GM12878 (cell line): ENCODE measurements around the gene ARHGAP27. TPM values are rescaled to one million over a fixed set of nuclear protein-coding genes. Genes with fewer than 3 reads are reported as not detected.
"Not testable (repeated sequence)": the region's sequence is repeated elsewhere in the genome, so short reads cannot be mapped to it uniquely, and the experiment has no call there.

Source experiments
- ATAC-seq: fragments of 200-7000 bp; cut with Tn5 transposase; 3 replicates; pipeline ENCODE4 v1.9.1; 2020; ENCODE audit warnings: mild to moderate bottlenecking, moderate library complexity
- BruUV-seq: library from RNA; stranded (reverse); fragments of 400-500 nt; replicated peaks from 2 replicates; lab custom pipeline; 2021; lab: Mats Ljungman, UMichigan
- CTCF ChIA-PET: fragments of 300-600 bp; sonication (Branson Sonifier 250); formaldehyde crosslinking; extraction: SDS; loops from one replicate; lab custom pipeline; 2021; ENCODE audit warnings: inconsistent platforms; lab: Yijun Ruan, JAX
- POLR2A ChIA-PET: fragments of 350-600 bp; formaldehyde crosslinking; extraction: SDS; loops from one replicate; lab custom pipeline; 2021; ENCODE audit warnings: inconsistent platforms; lab: Charles Lee
- RAD21 ChIA-PET: fragments of 300-600 bp; sonication (Branson Sonifier 250); formaldehyde crosslinking; loops from one replicate; lab custom pipeline; 2023; ENCODE audit warnings: antibody characterized with exemption; ENCODE audit not compliant: unreplicated experiment; lab: Charles Lee
- SMC1A ChIA-PET: fragments of 300-600 bp; sonication (Branson Sonifier 250); formaldehyde crosslinking; loops from one replicate; lab custom pipeline; 2023; ENCODE audit not compliant: unreplicated experiment, uncharacterized antibody; lab: Charles Lee
- DNase-seq: peaks from one replicate; pipeline ENCODE4 v3.0.0-alpha.2; 2011; ENCODE audit warnings: low read depth, low spot score
- FAIRE-seq: peaks from 3 replicates; lab custom pipeline; 2011; peaks lifted over from hg19 to GRCh38; lab: Jason Lieb, UNC
- H2AFZ ChIP-seq: 2 replicates; pipeline ENCODE4 v1.6.0; 2011; ENCODE audit warnings: low read depth, low read length, control low read depth; ENCODE audit not compliant: control insufficient read depth
- H3K27ac ChIP-seq: 2 replicates; pipeline ENCODE4 v1.5.1; 2011; ENCODE audit warnings: control low read depth; ENCODE audit not compliant: control insufficient read depth, insufficient read depth
- H3K27me3 ChIP-seq, 2 experiments: replicated peaks in 1 of 2; 2 replicates each; pipeline versions ENCODE4 v1.6.0 to v1.6.1; 2011; ENCODE audit warnings: low read length in 1 of 2; ENCODE audit not compliant: control insufficient read depth in 2 of 2, insufficient read depth in 2 of 2
- H3K36me3 ChIP-seq, 2 experiments: 2 replicates each; pipeline ENCODE4 v1.5.1; 2011; ENCODE audit warnings: low read length in 1 of 2; ENCODE audit not compliant: control insufficient read depth in 2 of 2, insufficient read depth in 2 of 2
- H3K4me1 ChIP-seq: 2 replicates; pipeline ENCODE4 v1.6.1; 2011; ENCODE audit warnings: mild to moderate bottlenecking, low read length, moderate library complexity, mixed read lengths; ENCODE audit not compliant: control insufficient read depth, insufficient read depth
- H3K4me2 ChIP-seq: 2 replicates; pipeline ENCODE4 v1.6.0; 2011; ENCODE audit warnings: control low read depth; ENCODE audit not compliant: control insufficient read depth, insufficient read depth
- H3K4me3 ChIP-seq: fragments of 200-600 bp; sonication (generic); 2 replicates; pipeline ENCODE4 v1.5.1; 2016
- H3K79me2 ChIP-seq: 2 replicates; pipeline ENCODE4 v1.6.0; 2011; ENCODE audit warnings: low read length; ENCODE audit not compliant: control insufficient read depth, insufficient read depth
- H3K9ac ChIP-seq: 2 replicates; pipeline ENCODE4 v1.8.0; 2011; ENCODE audit warnings: low read length, control low read depth, mixed read lengths; ENCODE audit not compliant: control insufficient read depth, insufficient read depth
- H3K9me3 ChIP-seq: replicated peaks from 3 replicates; pipeline ENCODE4 v1.5.1; 2011; ENCODE audit warnings: mild to moderate bottlenecking, low read length; ENCODE audit not compliant: control insufficient read depth, insufficient read depth
- H4K20me1 ChIP-seq: 2 replicates; pipeline ENCODE4 v1.6.0; 2011; ENCODE audit not compliant: control insufficient read depth, insufficient read depth
- ATF7 ChIP-seq: fragments of 450-650 bp; IDR thresholded peaks from 2 replicates; pipeline ENCODE4 v1.6.1; 2016; ENCODE audit warnings: low read depth, mild to moderate bottlenecking
- BCL11A ChIP-seq: IDR thresholded peaks from 2 replicates; pipeline ENCODE4 v1.6.1; 2011; ENCODE audit warnings: low read depth, low read length
- CREM ChIP-seq: IDR thresholded peaks from 2 replicates; pipeline ENCODE4 v1.6.1; 2014; ENCODE audit warnings: antibody characterized with exemption, low read depth
- EED ChIP-seq: sonication (generic); IDR thresholded peaks from 2 replicates; pipeline ENCODE4 v1.6.1; 2016; ENCODE audit warnings: antibody characterized with exemption, low read depth
- EGR1 ChIP-seq, 2 experiments: IDR thresholded peaks; 1 replicate in 1 of 2; 2 replicates in 1 of 2; pipeline ENCODE4 v1.6.1; 2011 to 2012; ENCODE audit warnings: low read depth in 2 of 2, low read length in 2 of 2, borderline replicate concordance in 1 of 2, mild to moderate bottlenecking in 1 of 2, moderate library complexity in 1 of 2
- FOXM1 ChIP-seq: IDR thresholded peaks from 2 replicates; pipeline ENCODE4 v1.6.1; 2012; ENCODE audit warnings: low read depth, mild to moderate bottlenecking, inconsistent platforms, low read length, moderate library complexity
- HDGF ChIP-seq: fragments of 450-650 bp; IDR thresholded peaks from 2 replicates; pipeline ENCODE4 v1.6.1; 2016; ENCODE audit warnings: antibody characterized with exemption
- IKZF1 ChIP-seq: fragments of 450-650 bp; conservative IDR thresholded peaks from 2 replicates; pipeline ENCODE4 v1.6.1; 2017; ENCODE audit warnings: antibody characterized with exemption, mild to moderate bottlenecking
- IKZF2 ChIP-seq, 2 experiments: fragments of 450-650 bp; IDR thresholded peaks; 2 replicates each; pipeline ENCODE4 v1.6.1; 2017; ENCODE audit warnings: mild to moderate bottlenecking in 2 of 2, moderate library complexity in 2 of 2
- IRF4 ChIP-seq: IDR thresholded peaks from 2 replicates; pipeline ENCODE4 v1.6.1; 2011; ENCODE audit warnings: low read depth, low read length
- NFIC ChIP-seq: IDR thresholded peaks from 2 replicates; pipeline ENCODE4 v1.6.1; 2012; ENCODE audit warnings: low read depth, mild to moderate bottlenecking, inconsistent platforms, low read length, moderate library complexity
- NR2F1 ChIP-seq: fragments of 450-650 bp; conservative IDR thresholded peaks from 2 replicates; pipeline ENCODE4 v1.6.1; 2017; ENCODE audit warnings: mild to moderate bottlenecking
- PAX5 ChIP-seq: IDR thresholded peaks from 2 replicates; pipeline ENCODE4 v1.6.1; 2011; ENCODE audit warnings: low read depth, low read length, borderline replicate concordance
- RELB ChIP-seq: fragments of 450-650 bp; IDR thresholded peaks from 2 replicates; pipeline ENCODE4 v1.6.1; 2017; ENCODE audit warnings: low read depth, mild to moderate bottlenecking, moderate library complexity
- RUNX3 ChIP-seq: IDR thresholded peaks from 2 replicates; pipeline ENCODE4 v1.6.1; 2012; ENCODE audit warnings: low read length, inconsistent platforms
- SKIL ChIP-seq: fragments of 450-650 bp; IDR thresholded peaks from 2 replicates; pipeline ENCODE4 v1.6.1; 2017; ENCODE audit warnings: mild to moderate bottlenecking, low read depth, inconsistent platforms; ENCODE audit not compliant: poor library complexity, severe bottlenecking
- SP1 ChIP-seq: IDR thresholded peaks from one replicate; pipeline ENCODE4 v1.6.1; 2011; ENCODE audit warnings: low read depth, low read length
- TBL1XR1 ChIP-seq: IDR thresholded peaks from 2 replicates; pipeline ENCODE4 v1.6.1; 2012; ENCODE audit warnings: low read depth, low read length, improper control_type of control experiment
- TCF12 ChIP-seq: IDR thresholded peaks from 2 replicates; pipeline ENCODE4 v1.6.1; 2011; ENCODE audit warnings: low read depth, mild to moderate bottlenecking, low read length
- TCF3 ChIP-seq: IDR thresholded peaks from 2 replicates; pipeline ENCODE4 v1.6.1; 2012; ENCODE audit warnings: low read depth, mild to moderate bottlenecking, low read length, borderline replicate concordance; ENCODE audit not compliant: insufficient read depth
- TCF7 ChIP-seq: IDR thresholded peaks from 2 replicates; pipeline ENCODE4 v1.6.1; 2014; ENCODE audit warnings: antibody characterized with exemption, borderline replicate concordance
- ZBED1 ChIP-seq: IDR thresholded peaks from 2 replicates; pipeline ENCODE4 v1.6.1; 2016; ENCODE audit warnings: borderline replicate concordance
- WGBS: methylation state at CpG from one replicate; pipeline ENCODE4 v1.1.6; 2016; ENCODE audit warnings: low lambda C conversion rate; ENCODE audit not compliant: insufficient replicate concordance, insufficient coverage; ENCODE audit errors: missing lambda C conversion rate; 5-methylcytosine and 5-hydroxymethylcytosine counted together
- in situ Hi-C: fragments of 300-500 bp; cut with MboI; formaldehyde crosslinking; loops from 9 replicates; pipeline ENCODE4 v1.14.3; 2018; ENCODE audit warnings: mixed read lengths
- intact Hi-C: fragments of 100-400 bp; cut with micrococcal nuclease; formaldehyde crosslinking; loops from one replicate; pipeline ENCODE4 v1.14.2; 2022; ENCODE audit not compliant: unreplicated experiment
- polyA plus RNA-seq, 11 experiments: library from polyadenylated mRNA; depleted of rRNA in 4 of 11; unstranded in 6 of 11; stranded (reverse) in 5 of 11; fragments of >200 nt; fragmentation: Nextera tagmentation in 4 of 11; fragmentation: Illumina TruSeq in 1 of 11; extraction: Ambion mirVana in 4 of 11; extraction: Trizol in 1 of 11; gene quantifications; 1 replicate in 1 of 11; 2 replicates in 10 of 11; pipeline versions ENCODE4 v1.2.1 to v1.2.3, GENCODE V29; 2011 to 2016; ENCODE audit warnings: inconsistent platforms in 2 of 11, missing spikeins in 2 of 11, low read depth in 1 of 11
- total RNA-seq, 4 experiments: library from RNA; depleted of rRNA in 3 of 4; stranded (reverse); fragments of >200 nt in 3 of 4; fragmentation: Illumina TruSeq in 1 of 4; extraction: Trizol in 1 of 4; gene quantifications; 2 replicates each; pipeline versions ENCODE4 v1.2.1 to v1.2.3, GENCODE V29; 2013 to 2021

Gene ARHGAP27
- total and polyA plus RNA-seq, 10 of the 15 experiments (the other 5 are each of a cell fraction or from before 2014, with no cell fraction given): 0.64 to 45.7 (median 17.7) TPM

GRCh38 chr17:45440839-45441515 lies 8.3 kb upstream of the ARHGAP27 start:
- H3K9me3 ChIP-seq, BruUV-seq, H4K20me1 ChIP-seq, H3K79me2 ChIP-seq, H3K9ac ChIP-seq, H3K27me3 ChIP-seq, POLR2A ChIA-PET, intact Hi-C loops, in situ Hi-C loops, RAD21 ChIA-PET, H3K36me3 ChIP-seq, H2AFZ ChIP-seq, H3K4me3 ChIP-seq: not testable (repeated sequence)
- peak; percentile 90 for FAIRE-seq
- ATAC-seq: peak; percentile 92
- DNase-seq: peak; percentile 57
- TF ChIP-seq ATF7 (0 out of 2 replicates have a peak, but pooled peaks have one; percentile 15), EGR1 (IDR thresholded peaks at IDR 0.05; ENCODE audit: borderline replicate concordance in 1 of 2, low read depth in 2 of 2, low read length in 2 of 2) (peak in 1 of 2 experiments; percentile 74; a peak in 2 of 3 replicates), BCL11A (0 out of 2 replicates have a peak, but pooled peaks have one; percentile 22), SKIL (peak; percentile 59), SP1 (peak; percentile 35), NR2F1 (peak; percentile 81; the same call in 1 of the 2 replicates), NFIC (0 out of 2 replicates have a peak, but pooled peaks have one; percentile 30), RUNX3 (peak; percentile 83), CREM (peak; percentile 65), EED (peak; percentile 89), IKZF2 (IDR thresholded peaks at IDR 0.05) (peak; percentile 72 to 81), PAX5 (peak; percentile 27; the same call in 1 of the 2 replicates), ZBED1 (peak; percentile 47; the same call in 1 of the 2 replicates), TCF12 (peak; percentile 88), RELB (peak; percentile 55), TCF3 (peak; percentile 82), IKZF1 (peak; percentile 76), TBL1XR1 (0 out of 2 replicates have a peak, but pooled peaks have one; percentile 32), FOXM1 (peak; percentile 52; the same call in 1 of the 2 replicates), HDGF (0 out of 2 replicates have a peak, but pooled peaks have one; percentile 37), TCF7 (peak; percentile 72), IRF4 (peak; percentile 52; the same call in 1 of the 2 replicates)
- 4% methylated on average over 7 of the region's 7 CpGs for WGBS
- H3K4me2 ChIP-seq: peak overlapping the region; percentile 76
- CTCF ChIA-PET: interaction anchor here (0.7 to 1.6 kb wide), 4 partner anchors 13 to 222 kb away, joined by 3 to 5 read pairs (median 3); no protein-coding TSS in a partner anchor
- SMC1A ChIA-PET: interaction anchor here (2.0 kb wide), 1 partner anchor 12 kb away, joined by 5 read pairs; no protein-coding TSS in a partner anchor
- H3K27ac ChIP-seq: peak overlapping the region; percentile 55
- H3K4me1 ChIP-seq: peaks cover 18% of the 10 kb centered on the region
